Stimulated activated naive CD8-positive, alpha-beta T cell treated with anti-CD3 and anti-CD28 coated beads, Interleukin-15, Interleukin-2, amounts not matched to agents 100 ng/mL and 50 ng/mL, for 24 hours (primary cell): Measurements from ENCODE around the gene MSMP.

Source experiments
- H3K27ac Mint-ChIP-seq: one replicate; pipeline ENCODE4 v1.8.0; 2021; ENCODE audit warnings: mild to moderate bottlenecking, mixed read lengths
- H3K27me3 Mint-ChIP-seq: one replicate; pipeline ENCODE4 v1.8.0; 2021; ENCODE audit warnings: mixed read lengths
- H3K36me3 Mint-ChIP-seq: one replicate; pipeline ENCODE4 v1.8.0; 2021; ENCODE audit warnings: low read depth, mixed read lengths
- H3K4me1 Mint-ChIP-seq: one replicate; pipeline ENCODE4 v1.8.0; 2021; ENCODE audit warnings: low read depth, mixed read lengths
- H3K4me3 Mint-ChIP-seq: one replicate; pipeline ENCODE4 v1.8.0; 2021; ENCODE audit warnings: mild to moderate bottlenecking, mixed read lengths
- H3K9me3 Mint-ChIP-seq: one replicate; pipeline ENCODE4 v1.8.0; 2021; ENCODE audit warnings: mixed read lengths

The MSMP gene

DNA sequence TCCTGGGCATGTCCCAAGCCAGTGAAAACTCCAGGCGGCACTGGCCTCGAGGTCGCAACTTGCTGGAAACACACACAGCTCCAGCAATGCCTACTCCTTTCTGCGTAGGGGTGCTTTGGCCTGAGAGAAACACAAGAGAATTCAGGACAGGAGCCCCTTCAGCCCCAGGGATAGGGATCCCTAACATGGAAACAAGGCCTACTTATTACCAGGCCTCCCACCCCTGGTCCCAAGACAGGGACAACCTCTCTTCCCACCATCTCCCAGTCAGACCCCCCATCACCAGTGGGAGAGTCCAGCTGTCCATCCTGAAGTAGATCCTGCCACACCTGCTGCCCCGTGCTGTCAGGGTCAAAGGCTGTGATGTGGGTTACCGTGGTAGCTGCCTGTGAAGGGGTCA is 13.8 kb downstream of the MSMP start:
- Mint-ChIP-seq H3K4me3 (no peak overlapping the region), H3K4me1 (peaks cover 19% of the 10 kb centered on the region), H3K36me3 (peaks cover 56% of the 10 kb centered on the region), H3K27me3 (no peaks in the 10 kb centered on the region), H3K27ac (no peak overlapping the region), H3K9me3 (no peaks in the 10 kb centered on the region)

DNA sequence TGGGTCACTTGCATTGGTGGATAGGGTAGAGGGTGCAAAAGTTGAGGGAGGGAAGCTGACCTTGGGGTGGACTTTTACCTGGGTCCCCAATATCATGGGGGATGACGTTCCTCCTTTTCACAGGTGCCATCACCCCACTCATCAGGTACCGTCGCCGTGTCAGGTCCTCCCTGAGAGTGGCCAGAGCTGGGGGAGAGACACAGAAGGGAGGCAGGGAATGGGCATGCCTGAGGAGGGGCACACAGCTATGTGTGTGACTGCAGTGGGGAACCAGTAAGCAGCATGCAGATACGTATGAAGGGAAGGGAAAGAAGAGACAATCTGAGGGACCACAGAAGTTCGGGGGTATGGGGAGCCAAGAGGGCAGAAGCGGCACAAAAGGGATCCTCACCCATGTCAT is 15.2 kb downstream of the MSMP start:
- Mint-ChIP-seq H3K36me3 (peaks cover 60% of the 10 kb centered on the region), H3K9me3 (no peaks in the 10 kb centered on the region), H3K27me3 (no peaks in the 10 kb centered on the region), H3K4me3 (no peak overlapping the region), H3K4me1 (peaks cover 24% of the 10 kb centered on the region), H3K27ac (no peak overlapping the region)

DNA sequence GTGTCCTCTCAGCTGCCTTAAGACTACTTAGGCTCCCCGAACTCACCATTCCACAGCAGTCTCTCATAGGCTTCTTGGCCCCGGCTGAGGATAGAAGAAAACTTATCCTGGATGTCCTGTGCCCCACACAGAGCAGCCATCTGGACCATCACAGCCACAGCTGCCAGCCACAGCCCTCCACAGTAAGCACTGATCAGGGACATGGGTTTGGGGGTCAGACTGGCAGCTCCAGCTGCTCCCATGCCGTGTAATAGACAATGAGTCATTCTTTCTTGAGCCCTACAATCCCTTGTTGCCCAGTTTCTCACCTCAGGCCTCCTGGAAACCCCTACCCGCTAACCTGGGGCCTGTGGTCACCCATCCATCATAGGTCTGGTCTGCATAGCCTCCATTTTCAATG is 15.9 kb downstream of the MSMP start:
- Mint-ChIP-seq H3K4me3 (no peak overlapping the region), H3K27me3 (no peaks in the 10 kb centered on the region), H3K9me3 (no peaks in the 10 kb centered on the region), H3K36me3 (peaks cover 52% of the 10 kb centered on the region), H3K4me1 (peaks cover 27% of the 10 kb centered on the region), H3K27ac (no peak overlapping the region)

DNA sequence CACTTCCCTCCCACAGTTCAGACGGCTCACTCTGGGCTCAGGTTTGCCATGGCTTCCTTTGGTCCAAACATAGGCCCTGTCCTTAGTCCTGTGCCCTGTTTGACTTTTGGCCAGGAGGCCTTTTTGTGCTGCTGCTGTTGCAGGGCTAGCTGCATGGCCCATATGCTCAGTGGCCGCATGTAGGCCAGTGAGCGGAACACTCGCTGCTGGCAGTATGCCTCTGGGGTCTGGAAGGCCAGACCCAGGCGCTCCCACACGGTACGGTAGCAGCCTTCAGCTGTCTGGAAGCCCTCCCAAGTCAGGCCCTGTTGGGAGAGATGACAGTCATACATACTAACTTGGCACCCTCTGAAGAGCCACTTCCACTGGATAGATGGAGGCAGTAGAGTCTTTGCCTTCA is 16.9 kb downstream of the MSMP start:
- no peak overlapping the region for H3K4me3 Mint-ChIP-seq
- H3K4me1 Mint-ChIP-seq: peaks cover 26% of the 10 kb centered on the region
- no peaks in the 10 kb centered on the region for H3K27me3 Mint-ChIP-seq
- no peaks in the 10 kb centered on the region for H3K9me3 Mint-ChIP-seq
- H3K27ac Mint-ChIP-seq: no peak overlapping the region
- H3K36me3 Mint-ChIP-seq: peaks cover 44% of the 10 kb centered on the region

DNA sequence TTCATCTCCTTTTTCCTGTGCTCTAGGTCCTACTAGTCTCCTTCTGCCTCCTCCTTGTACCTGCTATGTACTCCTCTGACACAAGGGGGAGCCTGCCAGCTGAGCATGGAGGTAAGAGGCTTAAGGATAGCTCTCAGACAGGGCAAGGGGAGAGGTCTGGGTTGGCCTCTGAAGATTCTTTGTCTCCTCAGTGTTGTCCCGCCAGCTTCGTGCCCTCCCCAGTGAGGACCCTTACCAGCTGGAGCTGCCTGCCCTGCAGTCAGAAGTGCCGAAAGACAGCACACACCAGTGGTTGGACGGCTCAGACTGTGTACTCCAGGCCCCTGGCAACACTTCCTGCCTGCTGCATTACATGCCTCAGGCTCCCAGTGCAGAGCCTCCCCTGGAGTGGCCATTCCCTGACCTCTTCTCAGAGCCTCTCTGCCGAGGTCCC is 17.9 kb downstream of the MSMP start:
- no peak overlapping the region for H3K4me3 Mint-ChIP-seq
- no peak overlapping the region for H3K27ac Mint-ChIP-seq
- H3K9me3 Mint-ChIP-seq: no peaks in the 10 kb centered on the region
- H3K27me3 Mint-ChIP-seq: no peaks in the 10 kb centered on the region
- H3K36me3 Mint-ChIP-seq: peaks cover 41% of the 10 kb centered on the region
- peaks cover 17% of the 10 kb centered on the region for H3K4me1 Mint-ChIP-seq

DNA sequence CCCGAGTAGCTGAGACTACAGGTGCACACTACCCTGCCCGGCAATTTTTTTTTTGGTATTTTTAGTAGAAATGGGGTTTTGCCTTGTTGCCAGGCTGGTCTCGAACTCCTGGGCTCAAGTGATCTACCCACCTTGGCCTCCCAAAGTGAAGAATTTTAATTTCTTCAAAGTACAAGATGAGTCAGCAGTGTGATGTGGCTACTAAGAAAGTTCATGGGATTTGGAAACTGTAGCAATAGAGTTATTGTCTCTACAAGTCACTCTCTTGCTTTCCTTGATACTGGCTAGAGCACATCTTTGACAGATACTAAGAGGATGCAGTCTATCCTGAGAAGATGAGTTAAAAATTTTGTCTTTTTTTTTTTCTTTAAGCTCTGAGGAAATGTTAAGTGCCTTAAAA is 20.0 kb downstream of the MSMP start:
- Mint-ChIP-seq H3K4me1 (peaks cover 17% of the 10 kb centered on the region), H3K27me3 (no peaks in the 10 kb centered on the region), H3K27ac (peak overlapping the region; percentile 67), H3K9me3 (no peaks in the 10 kb centered on the region), H3K36me3 (peaks cover 34% of the 10 kb centered on the region), H3K4me3 (peak overlapping the region; percentile 35)

DNA sequence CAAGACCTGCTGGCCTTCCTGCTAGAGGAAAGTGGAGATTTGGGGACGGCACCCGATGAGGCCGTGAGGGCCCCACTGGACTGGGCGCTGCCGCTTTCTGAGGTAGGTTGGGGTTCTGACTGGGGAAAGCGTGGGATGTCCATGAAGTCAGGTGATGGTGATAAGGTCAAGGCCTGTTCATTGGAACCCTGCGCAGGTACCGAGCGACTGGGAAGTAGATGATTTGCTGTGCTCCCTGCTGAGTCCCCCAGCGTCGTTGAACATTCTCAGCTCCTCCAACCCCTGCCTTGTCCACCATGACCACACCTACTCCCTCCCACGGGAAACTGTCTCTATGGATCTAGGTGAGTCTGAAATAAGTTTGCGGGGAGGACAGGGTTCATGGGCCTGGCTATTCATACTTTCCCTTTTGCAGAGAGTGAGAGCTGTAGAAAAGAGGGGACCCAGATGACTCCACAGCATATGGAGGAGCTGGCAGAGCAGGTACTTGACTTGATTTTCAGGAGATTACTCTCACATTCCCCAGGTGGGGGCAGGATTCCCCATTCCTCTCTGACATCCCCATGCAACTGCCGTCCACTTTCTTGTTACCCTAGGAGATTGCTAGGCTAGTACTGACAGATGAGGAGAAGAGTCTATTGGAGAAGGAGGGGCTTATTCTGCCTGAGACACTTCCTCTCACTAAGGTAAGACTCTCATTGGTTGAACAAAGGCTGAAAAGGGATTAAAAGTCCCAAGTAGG is 21.1 kb downstream of the MSMP start:
- Mint-ChIP-seq H3K36me3 (peaks cover 23% of the 10 kb centered on the region), H3K4me3 (no peak overlapping the region), H3K4me1 (peaks cover 17% of the 10 kb centered on the region), H3K9me3 (no peaks in the 10 kb centered on the region), H3K27ac (peak overlapping the region; percentile 94), H3K27me3 (no peaks in the 10 kb centered on the region)

DNA sequence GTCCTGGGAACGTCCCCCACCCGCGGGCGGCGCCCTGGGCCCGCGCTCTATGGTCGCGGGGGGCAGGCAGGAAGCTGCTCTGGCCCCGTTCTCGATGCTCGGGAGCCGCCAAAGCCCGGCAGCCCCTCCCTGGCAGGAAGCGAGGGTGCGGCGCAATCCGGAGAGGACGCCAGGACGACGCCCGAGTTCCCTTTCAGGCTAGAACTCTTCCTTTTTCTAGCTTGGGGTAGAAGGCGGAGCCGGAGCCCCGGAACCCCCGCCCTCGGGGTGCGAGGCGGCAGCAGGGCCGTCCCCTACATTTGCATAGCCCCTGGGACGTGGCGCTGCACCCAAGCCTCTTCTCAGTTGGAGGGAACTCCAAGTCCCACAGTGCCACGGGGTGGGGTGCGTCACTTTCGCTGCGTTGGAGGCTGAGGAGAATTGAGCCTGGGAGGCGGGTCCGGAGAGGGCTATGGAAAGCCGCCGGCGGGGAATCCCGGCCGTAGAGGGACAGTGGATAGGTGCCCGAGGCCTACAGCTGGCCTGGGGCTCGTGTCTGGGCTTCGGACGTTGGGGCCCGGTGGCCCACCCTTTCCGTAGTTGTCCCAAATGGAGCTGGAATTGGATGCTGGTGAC is 21.8 kb downstream of the MSMP start, which contains the start of the genes CREB3 and TLN1:
TSS of gene CREB3 (plus strand) at position 482 of the 615 bp plus-strand sequence. CDS start at position 589, 107 bp downstream.
TSS of gene TLN1 (minus strand) at position 11 of the 615 bp plus-strand sequence. CDS start 6,501 bp downstream, outside the sequence.
- peak within 1 kb of the TSS; percentile 95 for H3K27ac Mint-ChIP-seq

DNA sequence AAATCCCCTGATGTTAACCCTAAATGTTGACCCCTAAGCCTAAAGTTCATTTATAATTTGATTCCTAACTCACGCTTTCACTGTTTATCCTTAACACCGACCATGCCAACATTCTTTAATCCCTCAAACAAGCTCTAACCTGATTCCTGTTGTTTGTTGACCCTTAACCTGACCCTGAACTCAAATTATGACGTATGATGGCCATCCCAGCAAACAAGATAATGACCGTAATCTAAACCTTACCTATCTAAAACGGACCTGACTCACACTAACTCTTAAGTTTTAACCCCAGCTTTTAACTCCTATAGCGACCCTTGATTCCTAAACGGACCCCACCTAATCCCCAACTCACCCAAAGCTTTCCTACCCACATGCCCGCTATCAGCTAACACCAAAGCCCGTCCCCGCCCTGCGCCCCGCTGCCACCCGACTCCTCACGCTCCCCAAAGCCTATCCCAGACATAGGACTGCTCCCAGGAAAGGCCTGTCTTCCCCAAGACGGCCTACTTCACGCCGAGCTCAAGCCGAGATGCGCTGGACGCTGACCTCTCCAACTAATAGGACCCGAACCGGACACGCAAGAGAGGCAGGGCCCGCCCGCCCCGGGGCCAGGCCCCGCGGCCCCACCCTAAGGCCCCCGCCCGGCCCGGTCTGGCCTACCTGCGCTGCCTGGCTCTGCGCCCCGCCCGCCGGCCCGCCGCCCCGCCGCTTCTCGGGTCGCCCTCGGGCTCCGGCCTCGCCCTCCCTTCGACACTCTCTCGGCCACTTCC is 22.5 kb downstream of the MSMP start:
- Mint-ChIP-seq H3K4me3 (no peak overlapping the region), H3K27me3 (no peaks in the 10 kb centered on the region), H3K4me1 (peaks cover 17% of the 10 kb centered on the region), H3K9me3 (no peaks in the 10 kb centered on the region), H3K36me3 (peaks cover 23% of the 10 kb centered on the region), H3K27ac (peak overlapping the region; percentile 95)

More for the DNA sequence above, 21.8 kb downstream of the MSMP start, which contains the start of the genes CREB3 and TLN1:
- H3K4me3 Mint-ChIP-seq: no peak within 1 kb of the TSS
- H3K9me3 Mint-ChIP-seq: no peaks in the 10 kb centered on the region
- peaks cover 19% of the 10 kb centered on the region for H3K36me3 Mint-ChIP-seq
- H3K4me1 Mint-ChIP-seq: peaks cover 17% of the 10 kb centered on the region
- H3K27me3 Mint-ChIP-seq: no peaks in the 10 kb centered on the region

DNA sequence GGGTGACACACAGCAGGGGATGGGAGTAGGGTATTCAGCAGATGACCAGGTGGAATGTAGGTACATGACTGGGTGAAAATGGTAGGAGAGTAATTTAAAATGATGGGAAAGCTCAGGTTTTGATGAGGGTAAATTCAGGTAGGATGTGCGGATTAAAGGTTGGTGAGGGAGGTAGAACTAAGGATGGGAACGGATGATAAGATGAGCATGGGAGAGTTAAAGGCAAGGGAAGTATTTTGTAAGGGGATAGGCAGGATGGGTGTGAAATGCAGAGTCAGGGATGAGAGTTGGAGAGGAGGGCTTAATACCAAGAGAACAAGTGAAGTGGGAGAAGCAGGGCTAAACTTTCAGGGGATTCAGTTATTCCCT is 23.6 kb downstream of the MSMP start:
- Mint-ChIP-seq H3K27ac (no peak overlapping the region), H3K4me3 (no peak overlapping the region), H3K27me3 (no peaks in the 10 kb centered on the region), H3K9me3 (no peaks in the 10 kb centered on the region), H3K36me3 (peaks cover 22% of the 10 kb centered on the region), H3K4me1 (peaks cover 17% of the 10 kb centered on the region)

DNA sequence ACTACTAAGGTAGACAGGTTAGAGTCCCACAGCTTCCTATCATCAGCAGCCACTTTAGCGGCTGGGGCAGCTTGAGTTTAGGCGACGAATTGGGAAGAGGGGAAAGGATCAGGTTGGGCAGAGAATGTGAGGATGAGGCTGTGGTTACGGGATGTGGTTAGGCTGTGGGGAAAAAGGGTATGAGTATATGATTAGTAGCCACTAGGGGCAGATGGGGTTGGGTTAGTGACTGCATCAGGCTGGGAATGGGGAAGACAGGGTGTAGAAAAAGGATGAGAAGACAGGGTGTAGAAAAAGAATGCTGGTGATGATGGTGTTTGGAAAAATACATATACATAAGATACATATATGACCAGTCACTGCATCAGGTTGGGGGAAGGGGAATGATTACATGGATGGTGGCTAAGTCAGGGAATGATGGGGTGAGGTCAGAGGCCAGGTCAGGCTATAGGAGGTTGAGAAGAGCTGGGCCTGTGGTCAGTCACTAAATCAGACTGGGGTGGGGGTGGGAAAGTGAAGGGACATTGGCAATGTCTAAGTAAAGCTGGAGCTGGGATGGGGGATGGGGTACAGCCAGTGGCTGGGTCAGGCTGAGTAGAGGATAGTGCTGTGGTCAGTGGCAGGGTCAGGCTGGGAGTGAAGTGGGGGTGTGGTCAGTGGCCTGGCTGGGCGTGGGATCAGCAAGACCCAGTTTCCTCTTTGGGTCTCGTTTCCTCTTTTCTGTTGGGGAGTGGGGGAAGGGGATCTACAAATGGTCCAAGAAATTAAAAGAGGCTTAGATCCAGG is 24.2 kb downstream of the MSMP start:
- Mint-ChIP-seq H3K36me3 (peaks cover 19% of the 10 kb centered on the region), H3K4me1 (peaks cover 17% of the 10 kb centered on the region), H3K27ac (no peak overlapping the region), H3K27me3 (no peaks in the 10 kb centered on the region), H3K4me3 (no peak overlapping the region), H3K9me3 (no peaks in the 10 kb centered on the region)

DNA sequence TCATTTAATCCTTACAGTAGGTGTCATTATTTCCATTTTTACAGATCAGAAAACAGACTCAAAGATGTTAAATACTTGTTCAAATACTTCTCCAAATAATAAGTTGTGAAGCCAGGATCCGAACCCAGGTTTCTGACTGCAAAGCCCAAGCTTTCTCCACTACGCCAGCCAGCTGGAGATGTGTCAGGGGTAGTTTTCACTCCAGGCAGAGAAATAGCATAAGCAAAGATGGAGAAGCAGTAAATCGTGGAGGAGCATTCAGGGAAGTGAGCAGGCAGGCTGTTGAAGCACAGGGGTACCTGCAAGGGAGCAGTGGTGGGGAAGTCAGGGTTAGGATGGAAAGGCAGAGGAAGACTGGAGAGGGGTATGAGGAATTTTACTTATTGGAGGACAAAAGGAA is 25.0 kb downstream of the MSMP start:
- H3K9me3 Mint-ChIP-seq: no peaks in the 10 kb centered on the region
- H3K27me3 Mint-ChIP-seq: no peaks in the 10 kb centered on the region
- H3K36me3 Mint-ChIP-seq: peaks cover 22% of the 10 kb centered on the region
- no peak overlapping the region for H3K27ac Mint-ChIP-seq
- H3K4me3 Mint-ChIP-seq: no peak overlapping the region
- H3K4me1 Mint-ChIP-seq: peaks cover 13% of the 10 kb centered on the region

DNA sequence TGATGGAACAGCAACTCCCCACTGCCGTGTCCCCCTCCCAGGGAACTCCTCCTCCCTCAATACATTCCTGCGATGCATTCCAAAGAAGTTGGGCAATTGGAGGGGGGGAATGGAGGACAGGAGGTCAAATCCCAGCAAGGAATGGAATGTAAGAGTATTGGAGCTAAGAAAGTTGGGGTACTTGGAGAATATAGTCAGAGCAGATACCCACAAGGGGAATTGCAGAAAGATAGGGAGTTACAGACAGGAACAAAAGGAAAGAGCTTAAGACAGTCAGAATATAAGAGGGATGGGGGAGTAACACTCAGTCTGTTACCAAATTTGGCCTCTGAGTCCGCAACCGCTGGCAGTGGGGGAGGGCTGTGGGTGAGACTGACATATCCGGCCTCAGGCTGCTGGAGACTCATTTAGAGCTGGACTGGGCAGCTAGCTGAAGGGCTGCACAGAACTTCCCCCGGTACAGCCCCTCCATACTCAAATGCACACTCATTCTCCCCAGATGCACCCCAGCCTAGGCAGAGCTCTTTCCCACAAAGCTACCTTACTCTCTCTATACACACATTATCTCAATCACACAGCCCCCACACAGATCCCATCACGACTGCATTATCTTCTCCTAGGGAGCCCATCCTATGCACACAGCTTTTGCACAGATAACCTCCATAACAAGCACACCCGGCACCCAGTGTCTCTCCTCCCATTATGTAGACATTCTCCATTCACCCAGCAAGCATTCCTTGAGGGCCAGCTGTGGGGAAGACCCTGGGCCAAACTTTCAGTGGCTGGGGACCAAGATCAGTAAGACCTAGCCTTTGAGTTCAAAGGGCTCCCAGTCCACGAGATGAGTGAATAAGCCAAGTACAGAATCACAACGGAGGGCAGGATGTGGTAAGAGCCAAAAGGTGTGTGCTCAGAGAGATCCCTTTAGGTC is 25.8 kb downstream of the MSMP start:
- Mint-ChIP-seq H3K4me3 (no peak overlapping the region), H3K4me1 (peaks cover 5% of the 10 kb centered on the region), H3K27ac (no peak overlapping the region), H3K27me3 (no peaks in the 10 kb centered on the region), H3K36me3 (peaks cover 28% of the 10 kb centered on the region), H3K9me3 (no peaks in the 10 kb centered on the region)

DNA sequence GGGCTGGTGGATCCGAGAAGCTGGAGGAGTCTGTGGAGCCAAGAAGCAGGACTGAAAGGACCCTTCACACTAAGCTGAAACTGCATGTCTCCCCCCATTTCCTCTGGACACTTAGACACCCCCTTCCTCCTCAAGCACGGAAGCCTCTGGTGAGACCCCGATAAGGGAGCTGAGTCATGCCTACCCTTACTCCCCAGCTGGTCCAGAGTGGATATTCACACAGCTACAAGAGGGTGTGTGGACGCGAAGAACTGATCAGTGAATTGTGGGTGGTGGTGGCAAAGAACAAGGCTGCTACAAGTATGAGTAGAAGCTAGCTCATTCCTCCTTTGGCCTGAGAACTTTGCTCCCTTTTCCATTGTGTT is 26.4 kb downstream of the MSMP start:
- H3K4me1 Mint-ChIP-seq: no peaks in the 10 kb centered on the region
- H3K4me3 Mint-ChIP-seq: no peak overlapping the region
- peaks cover 30% of the 10 kb centered on the region for H3K36me3 Mint-ChIP-seq
- no peaks in the 10 kb centered on the region for H3K27me3 Mint-ChIP-seq
- H3K9me3 Mint-ChIP-seq: no peaks in the 10 kb centered on the region
- no peak overlapping the region for H3K27ac Mint-ChIP-seq
